Measurements from ENCODE around the gene SLC41A1.

- TF ChIP-seq CTCF (conservative IDR thresholded peaks at IDR 0.05; ENCODE audit: low read depth in 2 of 2), result no peak
- TF ChIP-seq ETS1 (IDR thresholded peaks at IDR 0.05), result no peak
- TF ChIP-seq CREB1 (CRISPR knock-in tag; IDR thresholded peaks at IDR 0.05; ENCODE audit: low read depth), result no peak
- no peak for TF ChIP-seq EZH2 (IDR thresholded peaks at IDR 0.05; ENCODE audit: low read depth, unreplicated experiment)
- TF ChIP-seq REST (IDR thresholded peaks at IDR 0.05; ENCODE audit: unreplicated experiment), result no peak
- TF ChIP-seq POLR2AphosphoS5 (IDR thresholded peaks at IDR 0.05; ENCODE audit: low read depth), result no peak
- TF ChIP-seq ZNF331 (CRISPR knock-in tag; IDR thresholded peaks at IDR 0.05; ENCODE audit: low read depth), result no peak
- no peak for TF ChIP-seq EZH2phosphoT487 (IDR thresholded peaks at IDR 0.05; ENCODE audit: unreplicated experiment)
Measured at GRCh38 chr1:205774198-205775014, 38.6 kb downstream of the SLC41A1 start.
